SK-N-MC (cell line): ENCODE data around the gene CD300A.

Source experiments
- DNase-seq: peaks from one replicate; pipeline ENCODE4 v3.0.0-alpha.2; 2011; ENCODE audit warnings: low read depth, low spot score
- H3K27ac ChIP-seq: fragments of 200-600 bp; sonication (generic); 2 replicates; pipeline ENCODE4 v1.5.1; 2016; ENCODE audit warnings: mixed run types
- H3K36me3 ChIP-seq: fragments of 200-600 bp; sonication (generic); 2 replicates; pipeline ENCODE4 v1.6.1; 2017; ENCODE audit warnings: antibody characterized with exemption, low read length, mixed read lengths; ENCODE audit not compliant: insufficient read depth
- H3K4me3 ChIP-seq: fragments of 200-600 bp; sonication (generic); 2 replicates; pipeline ENCODE4 v1.5.1; 2016
- H3K9ac ChIP-seq: fragments of 200-600 bp; sonication (generic); 2 replicates; pipeline ENCODE4 v1.8.0; 2017; ENCODE audit warnings: mixed run types, mixed read lengths; ENCODE audit not compliant: insufficient read length
- H3K9me3 ChIP-seq: fragments of 200-600 bp; sonication (generic); 2 replicates; pipeline ENCODE4 v1.6.1; 2017; ENCODE audit warnings: low read depth, mild to moderate bottlenecking, antibody characterized with exemption, low read length, moderate library complexity, mixed read lengths
- EZH2 ChIP-seq: fragments of 200-600 bp; sonication (generic); IDR thresholded peaks from one replicate; pipeline ENCODE4 v1.6.1; 2017; ENCODE audit warnings: antibody characterized with exemption
- FOXP2 ChIP-seq: optimal IDR thresholded peaks from 2 replicates; pipeline ENCODE3; 2011; ENCODE audit warnings: mild to moderate bottlenecking, moderate library complexity; ENCODE audit not compliant: insufficient read depth; ENCODE audit errors: extremely low read length, control extremely low read depth
- POLR2AphosphoS5 ChIP-seq: IDR thresholded peaks from 2 replicates; pipeline ENCODE4 v1.6.1; 2012; ENCODE audit warnings: mild to moderate bottlenecking, low read depth, low read length, borderline replicate concordance

Gene CD300A

GRCh38 chr17:74445158-74445557, 21.3 kb upstream of the CD300A start:
- Histone ChIP-seq H3K9me3 (no peaks in the 10 kb centered on the region), H3K27ac (no peak overlapping the region), H3K4me3 (no peak overlapping the region), H3K36me3 (no peaks in the 10 kb centered on the region), H3K9ac (no peak overlapping the region)
- TF ChIP-seq EZH2, result no peak
- no peak for TF ChIP-seq FOXP2
- TF ChIP-seq POLR2AphosphoS5, result no peak
- DNase-seq, result no peak

- TF ChIP-seq POLR2AphosphoS5 (no peak), EZH2 (no peak), FOXP2 (no peak)
- DNase-seq, result no peak
- no peak overlapping the region for H3K4me3 ChIP-seq
- no peaks in the 10 kb centered on the region for H3K36me3 ChIP-seq
- no peak overlapping the region for H3K27ac ChIP-seq
- H3K9me3 ChIP-seq, result no peaks in the 10 kb centered on the region
- no peak overlapping the region for H3K9ac ChIP-seq
These were observed 19.6 kb upstream of the CD300A start for GRCh38 chr17:74446551-74447500.

- TF ChIP-seq EZH2 (no peak), POLR2AphosphoS5 (no peak), FOXP2 (no peak)
- DNase-seq, result no peak
- Histone ChIP-seq H3K9me3 (no peaks in the 10 kb centered on the region), H3K27ac (no peak overlapping the region), H3K4me3 (no peak overlapping the region), H3K9ac (no peak overlapping the region), H3K36me3 (no peaks in the 10 kb centered on the region)
These were observed 18.7 kb upstream of the CD300A start for GRCh38 chr17:74447628-74448159.

GRCh38 chr17:74448756-74449155, 17.7 kb upstream of the CD300A start:
- Histone ChIP-seq H3K9ac (no peak overlapping the region), H3K9me3 (no peaks in the 10 kb centered on the region), H3K27ac (no peak overlapping the region), H3K36me3 (no peaks in the 10 kb centered on the region), H3K4me3 (no peak overlapping the region)
- DNase-seq, result no peak
- TF ChIP-seq POLR2AphosphoS5 (no peak), EZH2 (no peak), FOXP2 (no peak)

- Histone ChIP-seq H3K36me3 (no peaks in the 10 kb centered on the region), H3K4me3 (no peak overlapping the region), H3K9me3 (no peaks in the 10 kb centered on the region), H3K27ac (no peak overlapping the region), H3K9ac (no peak overlapping the region)
- TF ChIP-seq EZH2, result no peak
- no peak for TF ChIP-seq FOXP2
- no peak for TF ChIP-seq POLR2AphosphoS5
- DNase-seq, result no peak
These were observed 17.1 kb upstream of the CD300A start for GRCh38 chr17:74449306-74449705.

- Histone ChIP-seq H3K9me3 (no peaks in the 10 kb centered on the region), H3K4me3 (no peak overlapping the region), H3K9ac (no peak overlapping the region), H3K36me3 (no peaks in the 10 kb centered on the region), H3K27ac (no peak overlapping the region)
- no peak for DNase-seq
- TF ChIP-seq FOXP2 (no peak), EZH2 (no peak), POLR2AphosphoS5 (no peak)
These were observed 16.7 kb upstream of the CD300A start for GRCh38 chr17:74449773-74450172.

GRCh38 chr17:74450231-74450630, 16.2 kb upstream of the CD300A start:
- TF ChIP-seq EZH2, result no peak
- no peak for TF ChIP-seq FOXP2
- TF ChIP-seq POLR2AphosphoS5, result no peak
- no peak overlapping the region for H3K9ac ChIP-seq
- no peak overlapping the region for H3K4me3 ChIP-seq
- no peak overlapping the region for H3K27ac ChIP-seq
- no peaks in the 10 kb centered on the region for H3K9me3 ChIP-seq
- H3K36me3 ChIP-seq, result no peaks in the 10 kb centered on the region
- DNase-seq, result no peak

GRCh38 chr17:74450925-74451403, 15.5 kb upstream of the CD300A start:
- no peak overlapping the region for H3K4me3 ChIP-seq
- TF ChIP-seq FOXP2 (no peak), EZH2 (no peak)
- no peak overlapping the region for H3K27ac ChIP-seq
- H3K9ac ChIP-seq, result no peak overlapping the region
- DNase-seq, result no peak
- no peaks in the 10 kb centered on the region for H3K36me3 ChIP-seq
- no peaks in the 10 kb centered on the region for H3K9me3 ChIP-seq
